ENCODE measurements around the gene SETD3.

DNA sequence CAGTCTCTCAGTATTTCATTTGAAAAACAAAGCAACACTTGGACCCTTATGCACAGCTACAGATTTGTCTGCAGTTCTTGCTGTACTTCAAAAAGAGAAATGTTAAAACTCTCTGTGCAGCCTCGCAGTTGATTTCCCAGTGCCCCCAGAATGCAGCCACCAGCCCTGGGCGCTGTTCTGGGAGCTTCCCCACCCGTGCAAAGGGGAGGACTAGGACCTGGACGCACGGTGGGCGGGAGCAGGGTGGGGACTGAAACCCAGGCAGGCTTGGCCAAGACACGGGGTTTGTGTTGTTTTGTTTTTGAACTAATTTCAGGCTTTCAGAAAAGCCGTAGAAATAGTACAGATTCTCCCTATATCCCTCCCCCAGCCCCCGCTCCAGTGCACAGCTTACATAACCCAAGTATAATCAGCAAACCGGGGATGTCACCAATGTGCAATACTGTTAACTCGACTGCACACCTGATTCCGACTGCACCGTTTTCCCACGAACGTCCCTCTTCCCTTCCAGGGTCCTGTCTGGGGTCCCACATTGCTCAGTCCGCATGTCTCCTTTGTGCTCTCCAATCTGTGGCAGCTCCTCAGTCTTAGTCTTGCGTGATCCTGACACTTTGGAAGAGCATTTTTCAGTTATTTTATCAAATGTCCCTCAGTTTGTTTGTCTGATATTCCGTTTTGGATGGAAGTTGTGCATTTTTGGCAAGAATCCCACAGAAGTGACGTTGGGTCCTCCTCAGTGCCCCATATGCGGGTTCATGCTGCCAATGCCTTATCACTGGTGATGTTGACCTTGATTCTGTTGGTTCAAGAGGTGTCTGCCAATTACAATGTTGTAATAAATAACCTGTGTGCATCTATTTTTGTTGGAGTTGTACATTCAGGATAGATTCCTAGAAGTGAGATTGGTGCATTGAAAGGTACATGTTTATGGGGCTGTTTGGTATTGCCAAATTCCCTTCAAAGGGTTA is 95.9 kb downstream of the SETD3 start:
- TF ChIP-seq GATA2 (IDR thresholded peaks at IDR 0.05; ENCODE audit: low read depth, low read length) (no peak), GATA3 (IDR thresholded peaks at IDR 0.05; ENCODE audit: low read depth, low read length) (no peak)

All from SH-SY5Y (cell line).